HEK293T (cell line): Measurements from ENCODE around the gene BTBD7.

Experiments
- ARNT ChIP-seq: fragments of 450-650 bp; IDR thresholded peaks from 2 replicates; pipeline ENCODE4 v1.6.1; 2017; ENCODE audit warnings: mild to moderate bottlenecking
- BHLHE40 ChIP-seq: fragments of 450-650 bp; IDR thresholded peaks from 2 replicates; pipeline ENCODE4 v1.6.1; 2016; ENCODE audit warnings: mild to moderate bottlenecking, moderate library complexity, borderline replicate concordance
- CTBP1 ChIP-seq: fragments of 450-650 bp; IDR thresholded peaks from 2 replicates; pipeline ENCODE4 v1.6.1; 2016; ENCODE audit warnings: borderline replicate concordance
- FOXA1 ChIP-seq: fragments of 450-650 bp; IDR thresholded peaks from 2 replicates; pipeline ENCODE4 v1.6.1; 2016; ENCODE audit warnings: mild to moderate bottlenecking
- FOXK2 ChIP-seq: fragments of 450-650 bp; IDR thresholded peaks from 2 replicates; pipeline ENCODE4 v1.6.1; 2016; ENCODE audit warnings: mild to moderate bottlenecking
- L3MBTL2 ChIP-seq: fragments of 450-650 bp; conservative IDR thresholded peaks from 2 replicates; pipeline ENCODE4 v1.6.1; 2016; ENCODE audit warnings: mild to moderate bottlenecking
- LEF1 ChIP-seq: fragments of 450-650 bp; IDR thresholded peaks from 2 replicates; pipeline ENCODE4 v1.6.1; 2017; ENCODE audit warnings: mild to moderate bottlenecking, borderline replicate concordance
- NFRKB ChIP-seq: fragments of 450-650 bp; IDR thresholded peaks from 2 replicates; pipeline ENCODE4 v1.6.1; 2016; ENCODE audit warnings: mild to moderate bottlenecking, moderate library complexity
- SP1 ChIP-seq: fragments of 450-650 bp; IDR thresholded peaks from 2 replicates; pipeline ENCODE4 v1.6.1; 2017
- SUZ12 ChIP-seq: fragments of 450-650 bp; IDR thresholded peaks from 2 replicates; pipeline ENCODE4 v1.6.1; 2016; ENCODE audit warnings: mild to moderate bottlenecking
- TARDBP ChIP-seq: fragments of 450-650 bp; IDR thresholded peaks from 2 replicates; pipeline ENCODE4 v1.6.1; 2016
- ZNF384 ChIP-seq: fragments of 450-650 bp; IDR thresholded peaks from 2 replicates; pipeline ENCODE4 v1.6.1; 2016
- TF ChIP-seq, protein P1 (sequence below): fragments of 450-650 bp; IDR thresholded peaks from 2 replicates; pipeline ENCODE4 v1.6.1; 2016

DNA sequence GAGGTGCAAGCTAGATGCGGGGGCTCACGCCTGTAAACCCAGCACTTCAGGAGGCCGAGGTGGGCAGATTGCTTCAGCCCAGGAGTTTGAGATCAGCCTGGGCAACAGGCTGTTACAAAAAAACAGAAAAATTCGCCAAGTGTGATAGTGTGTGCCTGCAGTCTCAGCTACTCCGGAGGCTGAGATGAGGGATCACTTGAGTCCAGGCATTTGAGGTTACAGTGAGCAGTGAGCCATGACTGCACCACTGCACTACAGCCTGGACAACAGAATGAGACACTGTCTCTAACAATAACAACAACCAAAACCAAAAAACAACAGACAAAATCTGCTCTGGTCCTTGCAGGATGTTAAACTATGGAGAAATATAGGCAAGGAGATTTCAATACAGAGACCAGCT lies 13.9 kb downstream of the BTBD7 start:
- TF ChIP-seq L3MBTL2 (no peak), CTBP1 (no peak), NFRKB (no peak), SP1 (no peak), TARDBP (no peak), SUZ12 (no peak), FOXK2 (no peak), LEF1 (no peak), BHLHE40 (no peak), ZNF384 (no peak), FOXA1 (no peak), ARNT (no peak)
- TF ChIP-seq, protein P1, sequence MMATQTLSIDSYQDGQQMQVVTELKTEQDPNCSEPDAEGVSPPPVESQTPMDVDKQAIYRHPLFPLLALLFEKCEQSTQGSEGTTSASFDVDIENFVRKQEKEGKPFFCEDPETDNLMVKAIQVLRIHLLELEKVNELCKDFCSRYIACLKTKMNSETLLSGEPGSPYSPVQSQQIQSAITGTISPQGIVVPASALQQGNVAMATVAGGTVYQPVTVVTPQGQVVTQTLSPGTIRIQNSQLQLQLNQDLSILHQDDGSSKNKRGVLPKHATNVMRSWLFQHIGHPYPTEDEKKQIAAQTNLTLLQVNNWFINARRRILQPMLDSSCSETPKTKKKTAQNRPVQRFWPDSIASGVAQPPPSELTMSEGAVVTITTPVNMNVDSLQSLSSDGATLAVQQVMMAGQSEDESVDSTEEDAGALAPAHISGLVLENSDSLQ: no peak
